UCSD-AML1 (cell line): Measurements from ENCODE around the gene FLYWCH2.

Experiments used
- DNase-seq: peaks from one replicate; lab custom pipeline; 2025; ENCODE audit not compliant: unreplicated experiment; lab: John Stamatoyannopoulos, UW

FLYWCH2 gene

DNA sequence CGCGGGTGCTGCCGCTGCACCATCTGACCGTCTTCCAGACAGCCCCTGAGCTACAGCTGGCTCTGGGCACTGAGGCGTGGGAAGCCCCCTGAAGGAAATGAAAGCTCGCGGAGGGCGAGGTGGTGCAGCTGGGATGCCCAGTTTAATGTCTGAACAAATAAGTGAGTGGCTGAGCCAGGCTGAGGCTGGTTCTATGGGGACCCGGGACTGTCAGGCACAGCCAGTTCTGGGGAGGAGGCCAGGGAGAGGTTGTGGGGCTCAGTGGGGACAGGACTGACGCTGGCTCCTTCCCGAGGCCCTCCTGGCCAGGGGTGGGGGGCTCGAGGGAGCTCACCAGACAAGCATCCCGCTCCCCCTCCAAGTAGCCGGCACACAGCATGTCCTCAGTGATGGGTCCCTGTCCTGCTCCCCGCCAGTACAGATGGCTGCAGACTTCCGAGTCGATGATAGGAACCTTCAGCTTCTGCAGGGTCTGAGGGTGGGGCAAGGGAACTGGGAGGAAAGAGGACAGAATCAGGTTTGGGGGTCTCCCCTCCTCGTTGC is 29.4 kb upstream of the FLYWCH2 start:
- no peak for DNase-seq

DNA sequence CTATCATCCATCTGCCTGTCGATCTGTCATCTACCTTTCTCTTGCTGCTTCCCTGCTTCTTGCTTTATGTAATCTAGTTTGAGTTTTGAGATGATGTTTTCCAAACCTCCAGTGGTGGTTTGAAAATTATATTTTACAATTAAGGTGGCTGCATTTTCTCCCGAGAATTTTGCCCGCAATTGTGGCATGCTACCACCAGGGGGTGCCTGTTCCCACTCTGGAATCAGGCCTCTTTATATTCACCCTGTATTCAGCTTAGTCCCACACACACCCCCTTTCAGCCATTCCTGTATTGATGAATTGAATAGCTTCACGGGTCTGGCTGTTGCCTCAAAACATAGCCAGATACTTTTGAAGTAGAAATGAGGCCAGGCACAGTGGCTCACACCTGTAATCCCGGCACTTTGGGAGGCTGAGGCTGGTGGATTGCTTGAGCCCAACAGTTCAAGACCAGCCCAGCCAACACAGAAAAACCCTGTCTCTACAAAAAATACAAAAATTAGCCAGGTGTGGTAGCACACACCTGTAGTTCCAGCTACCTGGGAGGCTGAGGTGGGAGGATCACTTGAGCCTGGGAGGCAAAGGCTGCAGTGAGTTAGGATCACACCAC is 28.2 kb upstream of the FLYWCH2 start:
- DNase-seq = no peak

DNA sequence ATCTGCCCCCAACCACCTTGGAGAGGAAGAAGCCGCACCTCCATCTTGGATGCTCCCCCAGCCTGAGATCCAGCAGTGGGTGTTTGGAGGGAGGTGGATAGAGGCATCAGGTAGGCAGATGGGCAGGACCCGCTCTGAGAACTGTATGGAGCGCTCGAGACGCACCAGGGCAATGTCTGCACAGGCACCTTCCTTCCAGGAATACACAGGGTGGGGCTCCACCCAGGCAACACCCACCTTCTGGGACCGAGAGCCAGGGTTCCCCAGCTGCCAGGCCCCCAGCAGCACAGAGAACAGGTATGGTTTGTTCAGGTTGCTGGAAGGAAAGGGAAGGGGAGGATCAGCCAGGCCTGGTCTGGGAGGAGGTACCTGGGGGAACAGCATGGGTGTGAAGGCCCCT is 27.5 kb upstream of the FLYWCH2 start:
- DNase-seq = no peak

DNA sequence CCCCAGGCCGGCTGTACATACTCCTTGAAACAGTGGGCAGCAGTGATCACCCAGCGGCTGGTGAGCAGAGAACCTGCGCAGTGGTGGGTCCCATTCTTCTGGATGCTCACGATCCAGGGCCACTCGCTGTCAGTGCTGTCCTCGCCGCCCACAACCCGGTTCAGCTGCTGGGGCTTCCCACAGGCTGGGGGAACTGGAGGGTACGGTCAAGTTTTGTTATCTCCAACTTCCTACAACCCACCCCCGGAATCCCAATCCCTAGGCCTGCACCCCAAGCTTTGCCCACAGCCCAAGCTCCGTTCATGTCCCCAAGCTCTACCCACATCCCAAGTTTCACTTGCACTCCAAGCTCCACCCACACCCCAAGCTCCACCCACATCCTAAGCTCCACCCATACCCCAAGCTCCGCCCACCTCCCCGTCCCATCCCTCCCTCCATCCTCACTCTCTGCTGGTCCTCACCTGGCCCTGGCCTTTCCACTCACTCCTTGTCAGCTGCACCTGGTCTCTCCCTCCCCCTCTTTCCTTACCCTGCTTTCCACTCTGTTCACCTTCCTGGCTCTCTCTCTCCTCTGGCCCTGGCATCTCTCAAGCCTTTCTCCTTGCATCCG is 26.8 kb upstream of the FLYWCH2 start:
- no peak for DNase-seq

DNA sequence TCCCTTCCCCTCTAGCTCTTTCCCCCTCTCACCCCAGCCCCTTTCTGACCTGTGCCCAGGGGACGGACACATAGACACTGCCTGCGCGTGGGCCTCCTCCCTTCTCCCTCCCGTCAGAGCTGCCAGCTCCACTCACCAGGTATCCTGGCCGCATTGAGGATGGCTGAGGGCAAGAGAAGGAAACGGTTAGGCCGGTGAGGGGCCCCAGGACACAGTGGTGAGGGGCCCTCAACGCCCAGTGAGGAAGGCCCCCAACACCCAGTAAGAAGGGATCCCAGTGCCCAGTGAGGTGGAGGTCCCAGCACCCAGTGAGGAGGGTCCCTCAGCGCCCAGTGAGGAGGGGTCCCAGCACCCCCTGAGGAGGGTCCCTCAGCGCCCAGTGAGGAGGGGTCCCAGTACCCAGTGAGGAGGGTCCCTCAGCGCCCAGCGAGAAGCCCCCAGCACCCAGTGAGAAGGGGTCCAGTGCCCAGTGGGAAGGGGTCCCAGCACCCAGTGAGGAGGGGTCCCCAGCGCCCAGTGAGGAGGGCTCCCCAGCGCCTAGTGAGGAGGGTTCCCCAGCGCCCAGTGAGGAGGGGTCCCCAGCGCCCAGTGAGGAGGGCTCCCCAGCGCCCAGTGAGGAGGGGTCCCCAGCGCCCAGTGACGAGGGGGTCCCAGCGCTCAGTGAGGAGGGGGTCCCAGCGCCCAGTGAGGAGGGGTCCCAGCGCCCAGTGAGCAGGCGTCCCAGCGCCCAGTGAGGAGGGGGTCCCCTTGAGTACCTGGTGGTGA is 26.1 kb upstream of the FLYWCH2 start:
- DNase-seq = no peak

DNA sequence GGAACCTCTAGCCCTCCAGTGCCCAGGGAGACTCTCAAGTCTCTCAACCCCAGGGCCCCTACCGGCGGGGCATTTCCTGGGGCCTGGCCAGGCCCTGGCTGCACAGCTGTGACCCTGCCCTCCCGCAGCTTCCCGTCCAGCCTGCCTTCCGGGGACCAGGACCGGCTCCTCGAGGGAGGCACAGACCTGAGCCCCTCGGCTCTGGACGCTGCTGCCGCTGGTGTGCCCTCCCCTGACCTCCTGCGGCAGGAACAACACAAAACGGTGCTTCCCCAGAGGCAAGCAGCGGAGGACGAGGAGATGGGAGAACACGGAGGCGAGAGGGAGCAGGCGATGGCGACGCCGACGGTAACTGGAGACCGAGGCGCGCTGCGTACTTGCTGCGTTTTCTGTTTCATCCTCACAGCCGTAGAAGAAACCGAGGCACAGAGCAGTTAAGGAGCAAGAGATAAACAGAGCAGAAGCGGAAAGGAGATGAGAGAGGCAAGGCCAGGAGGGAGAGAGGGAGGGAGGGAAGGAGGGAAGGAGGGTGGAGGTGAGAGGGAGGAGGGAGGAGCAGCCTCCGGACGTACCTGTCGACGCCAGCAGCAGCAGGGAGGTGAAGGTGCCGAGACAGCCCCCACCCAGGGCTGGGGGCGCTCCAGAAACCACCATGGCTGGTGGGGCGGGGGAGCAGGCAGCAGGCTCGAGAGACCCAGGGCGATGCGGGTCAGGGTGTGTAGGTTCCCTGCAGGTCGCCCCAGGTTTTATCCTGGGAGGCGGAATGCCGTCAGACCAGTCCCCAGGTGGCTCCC is 25.4 kb upstream of the FLYWCH2 start, which contains the start of gene PRSS22:
Gene PRSS22 (minus strand): TSS at position 720 of the 794 bp plus-strand sequence. CDS start 66 bp downstream, at position 654.
- DNase-seq = no peak

DNA sequence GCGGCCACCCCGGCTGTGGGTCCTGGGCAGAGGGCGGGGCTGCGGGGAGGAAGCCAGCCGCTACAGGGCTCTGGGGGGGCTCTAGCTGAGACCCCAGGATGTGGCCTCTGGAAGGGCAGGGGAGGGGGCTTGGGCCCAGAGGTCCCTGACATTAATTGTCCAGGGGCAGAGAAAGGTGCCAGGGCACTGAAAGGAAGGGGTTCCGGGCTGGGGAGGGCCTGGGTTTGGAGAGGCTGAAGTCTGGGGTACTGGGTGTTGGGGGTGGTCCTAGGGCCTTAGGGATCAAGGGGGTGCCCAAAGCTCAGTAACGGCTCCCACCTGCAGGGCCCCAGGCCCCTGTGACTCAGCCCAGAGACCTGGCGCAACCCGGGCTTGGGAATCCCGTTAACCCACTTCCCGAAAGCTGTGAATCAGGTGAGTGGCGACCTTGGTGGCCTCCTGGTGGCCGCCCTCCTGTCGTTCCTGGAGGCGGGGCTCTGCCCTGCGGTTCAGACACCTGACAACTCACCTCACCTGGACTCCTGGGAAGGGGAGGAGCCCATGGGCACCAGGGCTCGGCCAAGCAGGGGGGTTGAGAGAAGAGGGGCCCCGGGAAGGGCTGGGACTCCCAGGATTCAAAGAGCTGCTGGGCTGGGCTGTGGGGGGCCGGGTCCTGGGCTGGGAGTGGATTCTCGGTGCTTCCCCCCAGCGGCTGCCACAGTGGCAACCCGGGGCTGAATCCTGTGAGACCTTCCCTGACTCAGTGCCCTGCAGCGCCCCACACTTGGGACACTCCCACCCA is 24.6 kb upstream of the FLYWCH2 start:
- no peak for DNase-seq

DNA sequence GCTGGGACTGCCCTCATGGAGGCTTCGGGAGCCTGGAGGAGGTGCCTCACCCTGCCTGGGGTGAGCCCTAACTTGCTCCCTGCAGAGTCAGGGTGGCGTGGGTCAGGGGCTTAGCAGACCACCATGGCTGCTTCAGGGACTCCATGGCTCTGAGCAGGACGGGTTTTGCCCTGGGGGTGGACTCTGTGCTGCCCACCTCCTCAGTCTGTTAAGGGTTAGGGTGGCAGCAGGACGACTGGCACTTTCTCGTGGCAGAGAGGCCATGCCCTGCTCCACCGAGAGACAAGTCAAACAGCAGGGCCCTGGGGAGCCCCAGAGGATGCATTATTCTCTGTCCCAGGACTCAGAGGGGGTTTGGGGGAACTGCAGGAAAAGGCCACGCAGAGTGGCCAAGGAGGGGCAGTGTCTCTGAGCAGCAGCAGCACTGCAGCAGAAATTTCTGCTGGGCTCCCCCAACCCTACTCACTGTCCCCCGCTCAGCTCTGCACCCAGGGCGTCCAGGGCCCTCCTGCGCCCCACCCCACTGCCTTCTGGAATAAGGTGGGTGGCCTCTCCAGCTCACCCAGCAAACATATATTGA is 23.2 kb upstream of the FLYWCH2 start:
- DNase-seq = no peak

DNA sequence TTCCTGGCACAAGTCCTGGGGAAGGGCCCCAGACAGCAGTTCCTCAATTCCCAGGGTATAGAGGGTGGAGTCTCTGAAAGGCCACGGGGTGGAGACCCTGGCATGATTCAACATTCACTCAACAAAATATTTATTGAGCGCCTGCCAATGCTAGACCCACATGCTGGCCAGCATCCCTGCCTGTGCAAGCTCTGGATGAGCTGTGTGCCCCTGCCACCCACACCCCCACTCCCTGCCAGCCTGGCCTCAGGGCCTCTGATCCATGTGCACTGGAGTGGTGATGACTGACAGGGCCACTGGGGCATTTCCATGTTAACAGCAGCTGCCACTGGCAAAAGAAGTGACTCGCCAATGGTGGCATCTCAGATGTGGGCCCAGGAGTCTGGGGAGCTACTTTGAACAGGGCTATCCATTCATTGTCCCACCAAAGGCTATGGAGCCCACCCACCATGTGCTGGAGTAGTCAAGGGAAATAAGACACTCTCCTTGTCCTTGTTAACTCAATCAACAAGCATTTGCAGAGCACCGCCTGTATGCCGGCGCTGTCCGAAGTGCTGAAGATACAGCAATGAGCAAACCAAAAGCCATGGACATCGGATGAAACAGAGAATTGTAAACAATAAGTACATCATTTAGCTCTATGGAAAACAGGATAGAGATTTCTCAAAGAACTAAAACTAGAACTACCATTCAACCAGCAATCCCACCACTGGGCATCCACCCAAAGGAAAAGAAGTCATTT is 22.0 kb upstream of the FLYWCH2 start:
- DNase-seq = peak; percentile 35

DNA sequence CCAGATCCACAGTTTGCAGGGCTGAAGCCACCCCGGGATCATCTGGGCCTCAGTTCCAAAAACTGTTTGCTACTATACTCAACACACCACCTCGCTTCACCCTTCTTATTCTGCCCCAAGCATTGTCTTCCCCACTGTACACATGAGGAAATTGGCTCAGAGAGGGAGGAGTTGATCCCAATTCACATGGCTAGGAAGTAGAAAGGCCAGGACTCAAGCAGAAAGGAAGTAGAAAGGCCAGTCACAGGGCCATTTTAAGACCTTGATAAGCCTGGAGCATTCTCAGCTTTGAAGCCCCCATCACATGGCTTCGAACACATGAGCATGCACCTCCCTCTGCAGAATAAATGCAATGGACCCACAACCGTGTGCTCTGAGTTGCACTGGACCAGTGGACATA is 17.4 kb upstream of the FLYWCH2 start:
- DNase-seq = no peak

DNA sequence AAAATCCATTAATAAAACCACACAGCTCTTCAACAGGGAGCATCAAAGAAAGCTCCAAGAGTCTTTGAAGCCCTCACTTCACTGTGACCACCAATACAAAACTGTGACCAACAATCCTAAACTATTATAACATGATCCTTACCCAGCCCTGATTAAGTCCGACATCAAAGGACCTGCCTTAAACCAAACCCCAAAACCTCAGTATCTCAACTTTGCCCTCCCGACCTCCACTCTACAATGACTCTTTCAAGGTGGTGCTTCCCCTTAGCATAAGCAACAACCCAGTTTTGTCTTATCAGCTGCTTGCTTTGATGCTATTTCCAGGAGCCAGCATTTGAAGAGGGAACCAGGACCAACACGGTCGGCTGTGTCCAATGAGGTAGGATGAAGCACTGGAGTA is 16.6 kb upstream of the FLYWCH2 start:
- no peak for DNase-seq

DNA sequence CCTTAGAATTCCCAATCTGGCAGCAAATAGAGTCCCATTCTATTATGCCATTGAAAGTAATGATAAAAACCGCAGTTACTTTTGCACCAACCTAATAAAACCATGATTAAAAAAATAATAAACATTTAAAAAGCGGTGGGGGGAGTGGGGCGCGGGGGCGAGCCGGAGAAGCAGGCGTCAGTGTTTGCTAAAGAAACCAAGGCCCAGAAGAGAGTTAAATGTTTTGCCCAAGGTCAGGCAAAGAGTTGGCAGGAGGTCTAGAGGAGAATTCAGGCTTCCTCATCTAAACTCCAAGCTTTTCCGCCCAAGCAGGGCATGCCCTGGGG is 15.4 kb upstream of the FLYWCH2 start:
- DNase-seq = no peak

DNA sequence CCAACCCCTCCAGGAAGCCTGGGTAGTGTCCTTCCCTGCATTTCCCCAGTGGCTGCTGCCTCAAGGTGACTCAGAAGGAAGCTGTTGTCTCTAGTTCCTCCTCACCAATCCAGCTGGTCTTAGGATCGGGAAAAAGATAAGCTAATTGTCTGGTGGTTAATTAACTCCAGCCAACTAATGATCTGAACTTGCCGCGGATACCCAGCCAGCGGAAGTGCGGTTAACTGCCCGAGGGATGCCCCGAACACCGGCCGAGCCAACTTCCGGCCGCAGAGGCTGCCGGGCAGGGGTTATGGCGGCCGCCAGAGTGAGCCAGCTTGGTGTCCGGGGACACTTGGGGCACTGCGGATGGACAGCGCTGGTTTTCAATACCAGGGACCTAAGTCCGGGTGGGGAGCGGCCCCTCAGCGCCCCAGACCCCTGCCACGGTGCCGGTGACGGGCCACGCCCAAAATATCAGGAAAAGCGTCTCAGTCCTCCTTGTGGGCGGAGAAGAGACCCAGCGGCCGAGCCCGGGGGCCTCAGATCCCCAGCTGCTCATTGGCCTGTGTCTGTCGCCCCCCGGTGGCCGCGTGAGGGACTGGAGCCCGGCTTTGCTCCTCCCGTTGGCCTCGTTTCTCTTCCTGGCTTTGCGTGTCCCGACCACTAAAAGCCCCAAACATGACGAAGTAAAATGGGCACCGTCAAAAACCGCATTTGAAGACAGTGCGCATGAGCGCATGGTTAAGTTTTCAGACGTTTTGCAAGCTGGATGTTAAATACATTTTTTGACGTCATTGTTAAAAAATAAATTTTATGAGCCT is 14.8 kb upstream of the FLYWCH2 start:
- DNase-seq = peak; percentile 96

DNA sequence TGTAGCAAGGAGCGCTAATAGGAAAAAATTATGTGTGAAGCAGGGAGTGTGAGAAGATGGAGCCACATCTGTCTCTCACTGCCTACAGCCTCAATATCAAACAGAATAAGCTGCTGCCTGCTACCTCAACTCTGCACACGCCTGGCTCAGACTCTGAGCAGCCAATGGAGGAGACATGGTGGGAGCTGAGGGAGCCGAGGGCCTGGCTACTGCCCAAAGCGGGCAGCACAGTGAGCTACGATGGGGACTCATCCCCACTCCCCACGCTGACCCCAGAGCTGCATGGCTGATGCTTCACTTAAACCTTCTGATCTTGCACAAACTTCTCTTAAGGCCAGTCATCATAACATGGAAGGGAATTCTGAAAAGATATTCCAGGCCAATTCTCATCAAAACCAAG is 11.1 kb upstream of the FLYWCH2 start:
- no peak for DNase-seq

DNA sequence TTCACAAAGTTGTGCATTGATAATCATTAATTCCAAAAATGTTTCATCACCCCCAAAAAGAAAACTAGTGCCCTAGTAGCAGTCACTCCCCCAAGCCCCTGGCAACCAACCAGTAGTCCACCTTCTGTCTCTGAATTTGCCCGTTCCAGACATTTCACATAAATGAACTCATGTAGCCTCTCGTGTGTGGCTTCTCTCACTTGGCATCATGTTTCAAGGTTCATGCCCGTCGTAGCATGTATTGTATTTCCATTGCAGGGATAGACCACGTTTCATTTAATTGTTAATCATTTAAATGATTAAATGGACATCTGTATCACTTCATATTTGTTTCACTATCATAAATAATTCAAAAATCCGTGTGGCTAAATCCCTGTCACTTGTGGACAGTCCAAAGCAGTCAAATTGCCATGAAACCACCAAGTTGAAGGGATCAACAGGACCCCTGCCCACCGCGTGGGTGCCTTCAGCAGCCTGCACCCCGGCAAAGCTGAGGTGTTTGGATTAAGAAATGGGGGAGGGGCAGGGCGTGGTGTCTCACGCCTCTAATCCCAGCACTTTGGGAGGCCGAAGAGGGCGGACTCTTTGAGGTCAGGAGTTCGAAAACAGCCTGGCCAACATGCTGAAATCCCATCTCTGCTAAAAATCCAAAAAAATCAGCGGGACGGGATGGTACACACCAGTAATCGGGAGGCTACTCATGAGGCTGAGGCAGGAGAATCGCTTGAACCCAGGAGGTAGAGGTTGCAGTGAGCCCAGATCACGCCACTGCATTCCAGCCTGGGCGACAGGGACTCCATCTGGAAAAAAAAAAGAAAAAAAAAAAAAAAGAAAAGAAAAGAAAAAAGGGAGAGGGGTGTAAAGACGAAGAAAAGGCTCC is 8.7 kb upstream of the FLYWCH2 start:
- DNase-seq = no peak

DNA sequence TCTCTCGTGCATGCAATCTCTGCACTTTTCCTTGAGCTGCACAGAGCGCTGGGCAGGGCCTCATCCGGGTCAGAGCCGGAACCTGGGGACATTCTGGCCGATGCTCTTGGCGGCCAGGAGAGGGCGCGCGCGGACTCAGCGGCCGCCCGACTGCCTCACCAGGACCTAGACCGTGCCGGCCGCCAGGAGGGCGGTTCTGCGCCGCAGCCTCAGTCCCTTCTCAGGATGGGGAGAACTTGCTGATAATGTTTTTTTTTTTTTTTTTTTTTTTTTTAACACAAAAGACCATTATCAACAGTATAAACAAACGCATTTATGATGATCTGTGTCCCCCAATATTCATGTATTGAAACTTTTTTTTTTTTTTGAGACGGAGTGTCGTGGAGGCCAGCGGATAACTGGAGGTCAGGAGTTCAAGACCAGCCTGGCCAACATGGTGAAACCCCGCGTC is 8.1 kb upstream of the FLYWCH2 start:
- DNase-seq = peak; percentile 83

DNA sequence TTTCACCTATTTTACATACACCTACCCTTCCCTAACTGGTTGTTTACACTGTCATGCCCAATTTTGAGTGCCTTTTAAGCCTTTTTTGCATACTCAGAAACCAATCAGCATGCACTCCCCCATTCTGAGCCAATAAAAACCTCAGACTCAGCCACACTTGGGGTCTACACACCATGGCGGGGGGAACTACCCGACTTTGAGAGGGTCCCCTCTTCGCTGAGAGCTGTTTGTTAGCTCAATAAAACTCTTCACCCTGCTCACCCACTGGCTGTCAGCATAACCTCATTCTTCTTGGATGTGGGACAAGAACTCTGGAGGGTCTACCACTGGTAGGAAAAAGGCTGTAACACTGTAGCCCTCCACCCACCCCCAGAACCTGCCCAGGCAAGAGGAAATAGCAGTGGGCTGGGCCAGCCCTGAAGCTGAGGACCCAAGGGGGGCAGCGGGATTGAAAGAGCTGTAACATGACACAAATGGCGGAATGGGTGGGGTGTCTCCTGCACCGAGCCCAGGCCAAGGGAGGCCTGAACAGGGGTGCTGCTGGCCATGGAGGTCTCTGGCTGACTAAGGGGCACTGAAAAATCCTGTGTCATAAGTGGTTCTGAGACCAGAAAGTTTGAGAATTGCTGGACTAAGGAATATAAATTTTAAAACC is 3.0 kb upstream of the FLYWCH2 start:
- no peak for DNase-seq
